Measurements from ENCODE around the gene SHPK. TPM values are rescaled to one million over a fixed set of nuclear protein-coding genes. Genes with fewer than 3 reads are reported as not detected.

Gene SHPK
- total and polyA plus RNA-seq, 5 donors: 2.9 to 5.8 (median 4.9) TPM

GRCh38 chr17:3659541-3660111, 23.6 kb upstream of the SHPK start:
- no peaks in the 10 kb centered on the region for H3K9me3 ChIP-seq (ENCODE audit: control insufficient read depth, low read length)
- intact Hi-C loops (cut with DNase I): no loop called here
- DNase-seq (peak; percentile 89 to 91 (median 91)), ATAC-seq (peak; percentile 41 to 69)
- no peaks in the 10 kb centered on the region for H3K27me3 ChIP-seq (ENCODE audit: control insufficient read depth, insufficient read depth)
- WGBS: 40% methylated on average over 22 of the region's 22 CpGs
- no peak overlapping the region for H3K4me3 ChIP-seq (ENCODE audit: low read length)
- H3K4me1 ChIP-seq (ENCODE audit: control insufficient read depth, insufficient read depth, low read length): peaks cover 4% of the 10 kb centered on the region
- peak overlapping the region; percentile 63 for H3K27ac ChIP-seq (ENCODE audit: low read length)

GRCh38 chr17:3658784-3659449, 22.9 kb upstream of the SHPK start:
- DNase-seq: peak; percentile 49 to 75 (median 70)
- no peak overlapping the region for H3K4me3 ChIP-seq (ENCODE audit: low read length)
- peak; percentile 21 to 25 for ATAC-seq
- H3K9me3 ChIP-seq (ENCODE audit: control insufficient read depth, low read length): no peaks in the 10 kb centered on the region
- H3K27me3 ChIP-seq (ENCODE audit: control insufficient read depth, insufficient read depth): no peaks in the 10 kb centered on the region
- intact Hi-C loops (cut with DNase I): no loop called here
- peaks cover 4% of the 10 kb centered on the region for H3K4me1 ChIP-seq (ENCODE audit: control insufficient read depth, insufficient read depth, low read length)
- 61% methylated on average over 22 of the region's 22 CpGs for WGBS
- peak overlapping the region; percentile 63 for H3K27ac ChIP-seq (ENCODE audit: low read length)

- peak overlapping the region; percentile 9 for H3K27ac ChIP-seq (ENCODE audit: low read length)
Measured at GRCh38 chr17:3657874-3658783, 22.1 kb upstream of the SHPK start.

GRCh38 chr17:3657588-3657869, 21.5 kb upstream of the SHPK start:
- H3K9me3 ChIP-seq (ENCODE audit: control insufficient read depth, low read length): no peaks in the 10 kb centered on the region
- DNase-seq (no peak), ATAC-seq (no peak)
- intact Hi-C loops (cut with DNase I): no loop called here
- no peak overlapping the region for H3K27ac ChIP-seq (ENCODE audit: low read length)
- WGBS: 85% methylated on average over 7 of the region's 7 CpGs
- peaks cover 4% of the 10 kb centered on the region for H3K4me1 ChIP-seq (ENCODE audit: control insufficient read depth, insufficient read depth, low read length)
- no peak overlapping the region for H3K4me3 ChIP-seq (ENCODE audit: low read length)
- H3K27me3 ChIP-seq (ENCODE audit: control insufficient read depth, insufficient read depth): no peaks in the 10 kb centered on the region

More at GRCh38 chr17:3657874-3658783, 22.1 kb upstream of the SHPK start:
- no peak overlapping the region for H3K4me3 ChIP-seq (ENCODE audit: low read length)
- H3K4me1 ChIP-seq (ENCODE audit: control insufficient read depth, insufficient read depth, low read length): peaks cover 4% of the 10 kb centered on the region
- H3K9me3 ChIP-seq (ENCODE audit: control insufficient read depth, low read length): no peaks in the 10 kb centered on the region
- intact Hi-C loops (cut with DNase I): no loop called here
- peak in 1 of 2 donors; percentile 1 for ATAC-seq
- DNase-seq: peak in 2 of 3 donors; percentile 47 to 61
- WGBS: 85% methylated on average over 42 of the region's 42 CpGs
- H3K27me3 ChIP-seq (ENCODE audit: control insufficient read depth, insufficient read depth): no peaks in the 10 kb centered on the region

- Histone ChIP-seq H3K4me1 (ENCODE audit: control insufficient read depth, insufficient read depth, low read length) (peaks cover 4% of the 10 kb centered on the region), H3K27ac (ENCODE audit: low read length) (no peak overlapping the region)
- 84% methylated on average over 16 of the region's 16 CpGs for WGBS
Measured at GRCh38 chr17:3656755-3657587, 20.9 kb upstream of the SHPK start.

GRCh38 chr17:3656353-3656752, 20.3 kb upstream of the SHPK start:
- Histone ChIP-seq H3K4me3 (ENCODE audit: low read length) (no peak overlapping the region), H3K9me3 (ENCODE audit: control insufficient read depth, low read length) (no peaks in the 10 kb centered on the region), H3K27me3 (ENCODE audit: control insufficient read depth, insufficient read depth) (no peaks in the 10 kb centered on the region), H3K4me1 (ENCODE audit: control insufficient read depth, insufficient read depth, low read length) (peaks cover 4% of the 10 kb centered on the region), H3K27ac (ENCODE audit: low read length) (no peak overlapping the region)
- intact Hi-C loops (cut with DNase I): no loop called here
- DNase-seq (peak in 1 of 3 donors; percentile 35), ATAC-seq (no peak)
- WGBS: 90% methylated on average over 16 of the region's 16 CpGs

More at GRCh38 chr17:3656755-3657587, 20.9 kb upstream of the SHPK start:
- Histone ChIP-seq H3K27me3 (ENCODE audit: control insufficient read depth, insufficient read depth) (no peaks in the 10 kb centered on the region), H3K9me3 (ENCODE audit: control insufficient read depth, low read length) (no peaks in the 10 kb centered on the region), H3K4me3 (ENCODE audit: low read length) (no peak overlapping the region)
- no peak for ATAC-seq
- intact Hi-C loops (cut with DNase I): no loop called here
- peak in 1 of 3 donors; percentile 60 for DNase-seq

- Histone ChIP-seq H3K4me1 (ENCODE audit: control insufficient read depth, insufficient read depth, low read length) (peaks cover 4% of the 10 kb centered on the region), H3K4me3 (ENCODE audit: low read length) (no peak overlapping the region), H3K9me3 (ENCODE audit: control insufficient read depth, low read length) (no peaks in the 10 kb centered on the region), H3K27ac (ENCODE audit: low read length) (no peak overlapping the region), H3K27me3 (ENCODE audit: control insufficient read depth, insufficient read depth) (no peaks in the 10 kb centered on the region)
- intact Hi-C loops (cut with DNase I): no loop called here
- peak in 1 of 3 donors; percentile 46 for DNase-seq
- ATAC-seq: no peak
- 86% methylated on average over 11 of the region's 11 CpGs for WGBS
Measured at GRCh38 chr17:3655766-3656165, 19.7 kb upstream of the SHPK start.

GRCh38 chr17:3647769-3648555, 11.9 kb upstream of the SHPK start:
- DNase-seq (peak; percentile 45 to 82 (median 75)), ATAC-seq (peak; percentile 64 to 67)
- Histone ChIP-seq H3K27ac (ENCODE audit: low read length) (no peak overlapping the region), H3K27me3 (ENCODE audit: control insufficient read depth, insufficient read depth) (no peaks in the 10 kb centered on the region), H3K4me3 (ENCODE audit: low read length) (no peak overlapping the region), H3K9me3 (ENCODE audit: control insufficient read depth, low read length) (no peaks in the 10 kb centered on the region), H3K4me1 (ENCODE audit: control insufficient read depth, insufficient read depth, low read length) (no peaks in the 10 kb centered on the region)
- WGBS: 66% methylated on average over 20 of the region's 20 CpGs
- intact Hi-C loops (cut with DNase I): loop anchor here in 1 of 4 donors (10.0 kb wide), 1 partner anchor 603 kb away; no protein-coding TSS in a partner anchor

- WGBS: 79% methylated on average over 12 of the region's 12 CpGs
- no peaks in the 10 kb centered on the region for H3K4me1 ChIP-seq (ENCODE audit: control insufficient read depth, insufficient read depth, low read length)
- intact Hi-C loops (cut with DNase I): loop anchor here in 1 of 4 donors (10.0 kb wide), 1 partner anchor 602 kb away; no protein-coding TSS in a partner anchor
- no peak overlapping the region for H3K27ac ChIP-seq (ENCODE audit: low read length)
- no peaks in the 10 kb centered on the region for H3K9me3 ChIP-seq (ENCODE audit: control insufficient read depth, low read length)
- H3K27me3 ChIP-seq (ENCODE audit: control insufficient read depth, insufficient read depth): no peaks in the 10 kb centered on the region
- DNase-seq (peak in 1 of 3 donors; percentile 18), ATAC-seq (peak in 1 of 2 donors; percentile 4)
- no peak overlapping the region for H3K4me3 ChIP-seq (ENCODE audit: low read length)
Measured at GRCh38 chr17:3647251-3647650, 11.2 kb upstream of the SHPK start.

- no peak overlapping the region for H3K4me3 ChIP-seq (ENCODE audit: low read length)
- no peak for ATAC-seq
- H3K9me3 ChIP-seq (ENCODE audit: control insufficient read depth, low read length): no peaks in the 10 kb centered on the region
- H3K27me3 ChIP-seq (ENCODE audit: control insufficient read depth, insufficient read depth): no peaks in the 10 kb centered on the region
- DNase-seq: no peak
- peaks cover 5% of the 10 kb centered on the region for H3K4me1 ChIP-seq (ENCODE audit: control insufficient read depth, insufficient read depth, low read length)
- 55% methylated on average over 5 of the region's 5 CpGs for WGBS
- no peak overlapping the region for H3K27ac ChIP-seq (ENCODE audit: low read length)
- intact Hi-C loops (cut with DNase I): loop anchor here in 1 of 4 donors (10.0 kb wide), 1 partner anchor 601 kb away; no protein-coding TSS in a partner anchor
Measured at GRCh38 chr17:3645310-3645709, 9.3 kb upstream of the SHPK start.
